ENCODE measurements around the gene TTLL11.
"Not testable (repeated sequence)": the region's sequence is repeated elsewhere in the genome, so short reads cannot be mapped to it uniquely, and the experiment has no call there.

DNA sequence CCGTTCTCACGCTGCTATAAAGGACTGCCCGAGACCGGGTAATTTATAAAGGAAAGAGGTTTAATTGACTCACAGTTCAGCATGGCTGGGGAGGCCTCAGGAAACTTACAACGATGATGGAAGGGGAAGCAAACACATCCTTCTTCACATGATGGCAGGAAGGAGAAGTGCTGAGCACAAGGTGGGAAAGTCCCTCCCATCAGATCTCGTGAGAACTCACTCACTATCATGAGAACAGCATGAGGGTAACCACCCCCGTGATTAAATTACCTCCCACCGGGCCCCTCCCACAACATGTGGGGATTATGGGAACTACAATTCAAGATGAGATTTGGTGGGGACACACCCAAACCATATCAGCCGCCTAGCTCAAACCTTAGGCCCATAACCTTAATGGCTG lies 24.1 kb upstream of the TTLL11 start:
- not testable (repeated sequence) for TF ChIP-seq EZH2, EZH2phosphoT487 (IDR thresholded peaks at IDR 0.05)
- TF ChIP-seq, protein P1, sequence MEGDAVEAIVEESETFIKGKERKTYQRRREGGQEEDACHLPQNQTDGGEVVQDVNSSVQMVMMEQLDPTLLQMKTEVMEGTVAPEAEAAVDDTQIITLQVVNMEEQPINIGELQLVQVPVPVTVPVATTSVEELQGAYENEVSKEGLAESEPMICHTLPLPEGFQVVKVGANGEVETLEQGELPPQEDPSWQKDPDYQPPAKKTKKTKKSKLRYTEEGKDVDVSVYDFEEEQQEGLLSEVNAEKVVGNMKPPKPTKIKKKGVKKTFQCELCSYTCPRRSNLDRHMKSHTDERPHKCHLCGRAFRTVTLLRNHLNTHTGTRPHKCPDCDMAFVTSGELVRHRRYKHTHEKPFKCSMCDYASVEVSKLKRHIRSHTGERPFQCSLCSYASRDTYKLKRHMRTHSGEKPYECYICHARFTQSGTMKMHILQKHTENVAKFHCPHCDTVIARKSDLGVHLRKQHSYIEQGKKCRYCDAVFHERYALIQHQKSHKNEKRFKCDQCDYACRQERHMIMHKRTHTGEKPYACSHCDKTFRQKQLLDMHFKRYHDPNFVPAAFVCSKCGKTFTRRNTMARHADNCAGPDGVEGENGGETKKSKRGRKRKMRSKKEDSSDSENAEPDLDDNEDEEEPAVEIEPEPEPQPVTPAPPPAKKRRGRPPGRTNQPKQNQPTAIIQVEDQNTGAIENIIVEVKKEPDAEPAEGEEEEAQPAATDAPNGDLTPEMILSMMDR (IDR thresholded peaks at IDR 0.05), result not testable (repeated sequence)

Measured in neural progenitor cell (in vitro differentiated cells).